GM12878 (cell line): Measurements from ENCODE around the gene ITGA8. TPM values are rescaled to one million over a fixed set of nuclear protein-coding genes. Genes with fewer than 3 reads are reported as not detected.
"Not testable (repeated sequence)": the region's sequence is repeated elsewhere in the genome, so short reads cannot be mapped to it uniquely, and the experiment has no call there.

Experiments used
- ATAC-seq: fragments of 200-7000 bp; cut with Tn5 transposase; 3 replicates; pipeline ENCODE4 v1.9.1; 2020; ENCODE audit warnings: mild to moderate bottlenecking, moderate library complexity
- BruUV-seq: library from RNA; stranded (reverse); fragments of 400-500 nt; replicated peaks from 2 replicates; lab custom pipeline; 2021; lab: Mats Ljungman, UMichigan
- CTCF ChIA-PET: fragments of 300-600 bp; sonication (Branson Sonifier 250); formaldehyde crosslinking; extraction: SDS; loops from one replicate; lab custom pipeline; 2021; ENCODE audit warnings: inconsistent platforms; lab: Yijun Ruan, JAX
- POLR2A ChIA-PET: fragments of 350-600 bp; formaldehyde crosslinking; extraction: SDS; loops from one replicate; lab custom pipeline; 2021; ENCODE audit warnings: inconsistent platforms; lab: Charles Lee
- RAD21 ChIA-PET: fragments of 300-600 bp; sonication (Branson Sonifier 250); formaldehyde crosslinking; loops from one replicate; lab custom pipeline; 2023; ENCODE audit warnings: antibody characterized with exemption; ENCODE audit not compliant: unreplicated experiment; lab: Charles Lee
- SMC1A ChIA-PET: fragments of 300-600 bp; sonication (Branson Sonifier 250); formaldehyde crosslinking; loops from one replicate; lab custom pipeline; 2023; ENCODE audit not compliant: unreplicated experiment, uncharacterized antibody; lab: Charles Lee
- DNase-seq: peaks from one replicate; pipeline ENCODE4 v3.0.0-alpha.2; 2011; ENCODE audit warnings: low read depth, low spot score
- FAIRE-seq: peaks from 3 replicates; lab custom pipeline; 2011; peaks lifted over from hg19 to GRCh38; lab: Jason Lieb, UNC
- H2AFZ ChIP-seq: 2 replicates; pipeline ENCODE4 v1.6.0; 2011; ENCODE audit warnings: low read depth, low read length, control low read depth; ENCODE audit not compliant: control insufficient read depth
- H3K27ac ChIP-seq: 2 replicates; pipeline ENCODE4 v1.5.1; 2011; ENCODE audit warnings: control low read depth; ENCODE audit not compliant: control insufficient read depth, insufficient read depth
- H3K27me3 ChIP-seq, 2 experiments: replicated peaks in 1 of 2; 2 replicates each; pipeline versions ENCODE4 v1.6.0 to v1.6.1; 2011; ENCODE audit warnings: low read length in 1 of 2; ENCODE audit not compliant: control insufficient read depth in 2 of 2, insufficient read depth in 2 of 2
- H3K36me3 ChIP-seq, 2 experiments: 2 replicates each; pipeline ENCODE4 v1.5.1; 2011; ENCODE audit warnings: low read length in 1 of 2; ENCODE audit not compliant: control insufficient read depth in 2 of 2, insufficient read depth in 2 of 2
- H3K4me1 ChIP-seq: 2 replicates; pipeline ENCODE4 v1.6.1; 2011; ENCODE audit warnings: mild to moderate bottlenecking, low read length, moderate library complexity, mixed read lengths; ENCODE audit not compliant: control insufficient read depth, insufficient read depth
- H3K4me2 ChIP-seq: 2 replicates; pipeline ENCODE4 v1.6.0; 2011; ENCODE audit warnings: control low read depth; ENCODE audit not compliant: control insufficient read depth, insufficient read depth
- H3K4me3 ChIP-seq: fragments of 200-600 bp; sonication (generic); 2 replicates; pipeline ENCODE4 v1.5.1; 2016
- H3K79me2 ChIP-seq: 2 replicates; pipeline ENCODE4 v1.6.0; 2011; ENCODE audit warnings: low read length; ENCODE audit not compliant: control insufficient read depth, insufficient read depth
- H3K9ac ChIP-seq: 2 replicates; pipeline ENCODE4 v1.8.0; 2011; ENCODE audit warnings: low read length, control low read depth, mixed read lengths; ENCODE audit not compliant: control insufficient read depth, insufficient read depth
- H3K9me3 ChIP-seq: replicated peaks from 3 replicates; pipeline ENCODE4 v1.5.1; 2011; ENCODE audit warnings: mild to moderate bottlenecking, low read length; ENCODE audit not compliant: control insufficient read depth, insufficient read depth
- H4K20me1 ChIP-seq: 2 replicates; pipeline ENCODE4 v1.6.0; 2011; ENCODE audit not compliant: control insufficient read depth, insufficient read depth
- ATF3 ChIP-seq: IDR thresholded peaks from 2 replicates; pipeline ENCODE4 v1.6.1; 2011; ENCODE audit warnings: low read depth, mild to moderate bottlenecking, low read length, moderate library complexity, borderline replicate concordance; ENCODE audit errors: extremely low read depth
- BACH1 ChIP-seq: fragments of 450-650 bp; IDR thresholded peaks from 2 replicates; pipeline ENCODE4 v1.6.1; 2017; ENCODE audit warnings: mild to moderate bottlenecking, borderline replicate concordance
- BRCA1 ChIP-seq: IDR thresholded peaks from 2 replicates; pipeline ENCODE4 v1.6.1; 2011; ENCODE audit warnings: low read depth, low read length, improper control_type of control experiment
- CTCF ChIP-seq, 3 experiments: IDR thresholded peaks in 2 of 3; conservative IDR thresholded peaks in 1 of 3; 2 replicates each; pipeline ENCODE4 v1.5.1; 2011; ENCODE audit warnings: low read depth in 3 of 3, low read length in 3 of 3, mild to moderate bottlenecking in 3 of 3, control low read depth in 2 of 3, moderate library complexity in 2 of 3, inconsistent platforms in 1 of 3, mixed read lengths in 1 of 3; ENCODE audit not compliant: control insufficient read depth in 2 of 3, insufficient read depth in 1 of 3; ENCODE audit errors: extremely low read depth in 1 of 3
- DPF2 ChIP-seq: fragments of 450-650 bp; IDR thresholded peaks from 2 replicates; pipeline ENCODE4 v1.6.1; 2017; ENCODE audit warnings: mild to moderate bottlenecking
- ELK1 ChIP-seq: IDR thresholded peaks from 2 replicates; pipeline ENCODE4 v1.6.1; 2012; ENCODE audit warnings: low read depth, low read length, improper control_type of control experiment
- EZH2 ChIP-seq: IDR thresholded peaks from 2 replicates; pipeline ENCODE4 v1.6.1; 2012; ENCODE audit warnings: low read depth, mild to moderate bottlenecking, control low read depth, inconsistent platforms, low read length, borderline replicate concordance; ENCODE audit not compliant: control insufficient read depth
- JUND ChIP-seq: IDR thresholded peaks from 2 replicates; pipeline ENCODE4 v1.6.1; 2012; ENCODE audit warnings: low read depth, mild to moderate bottlenecking, low read length, improper control_type of control experiment, moderate library complexity
- MYB ChIP-seq: fragments of 150-350 bp; IDR thresholded peaks from 2 replicates; pipeline ENCODE4 v1.6.1; 2014; ENCODE audit warnings: mild to moderate bottlenecking, low read depth, low read length, borderline replicate concordance
- NFXL1 ChIP-seq: fragments of 450-650 bp; IDR thresholded peaks from 2 replicates; pipeline ENCODE4 v1.6.1; 2017; ENCODE audit warnings: antibody characterized with exemption, mild to moderate bottlenecking, borderline replicate concordance
- POLR2A ChIP-seq: IDR thresholded peaks from 2 replicates; pipeline ENCODE4 v1.6.1; 2011; ENCODE audit warnings: low read depth, mild to moderate bottlenecking, low read length
- WGBS: methylation state at CpG from one replicate; pipeline ENCODE4 v1.1.6; 2016; ENCODE audit warnings: low lambda C conversion rate; ENCODE audit not compliant: insufficient replicate concordance, insufficient coverage; ENCODE audit errors: missing lambda C conversion rate; 5-methylcytosine and 5-hydroxymethylcytosine counted together
- in situ Hi-C: fragments of 300-500 bp; cut with MboI; formaldehyde crosslinking; loops from 9 replicates; pipeline ENCODE4 v1.14.3; 2018; ENCODE audit warnings: mixed read lengths
- intact Hi-C: fragments of 100-400 bp; cut with micrococcal nuclease; formaldehyde crosslinking; loops from one replicate; pipeline ENCODE4 v1.14.2; 2022; ENCODE audit not compliant: unreplicated experiment
- polyA plus RNA-seq, 11 experiments: library from polyadenylated mRNA; depleted of rRNA in 4 of 11; unstranded in 6 of 11; stranded (reverse) in 5 of 11; fragments of >200 nt; fragmentation: Nextera tagmentation in 4 of 11; fragmentation: Illumina TruSeq in 1 of 11; extraction: Ambion mirVana in 4 of 11; extraction: Trizol in 1 of 11; gene quantifications; 1 replicate in 1 of 11; 2 replicates in 10 of 11; pipeline versions ENCODE4 v1.2.1 to v1.2.3, GENCODE V29; 2011 to 2016; ENCODE audit warnings: inconsistent platforms in 2 of 11, missing spikeins in 2 of 11, low read depth in 1 of 11
- total RNA-seq, 4 experiments: library from RNA; depleted of rRNA in 3 of 4; stranded (reverse); fragments of >200 nt in 3 of 4; fragmentation: Illumina TruSeq in 1 of 4; extraction: Trizol in 1 of 4; gene quantifications; 2 replicates each; pipeline versions ENCODE4 v1.2.1 to v1.2.3, GENCODE V29; 2013 to 2021

ITGA8 gene
- total and polyA plus RNA-seq, 10 of the 15 experiments (the other 5 are each of a cell fraction or from before 2014, with no cell fraction given): 0.03 TPM; not detected in 9

GRCh38 chr10:15557168-15557567 lies 162.6 kb downstream of the ITGA8 start:
- H3K79me2 ChIP-seq, H4K20me1 ChIP-seq, in situ Hi-C loops, H3K27me3 ChIP-seq, H3K9me3 ChIP-seq, H3K36me3 ChIP-seq, DNase-seq, H3K4me3 ChIP-seq, H3K4me2 ChIP-seq, H2AFZ ChIP-seq, FAIRE-seq, H3K4me1 ChIP-seq, SMC1A ChIA-PET, intact Hi-C loops, H3K27ac ChIP-seq, H3K9ac ChIP-seq, ATAC-seq, BruUV-seq, CTCF ChIA-PET, RAD21 ChIA-PET: not testable (repeated sequence)
- 31% methylated on average over 3 of the region's 3 CpGs for WGBS
- POLR2A ChIA-PET: interaction anchor here (0.6 kb wide), 1 partner anchor 8 kb away, joined by 4 read pairs; no protein-coding TSS in a partner anchor

- Histone ChIP-seq H3K27me3 (no peaks in the 10 kb centered on the region), H3K27ac (no peak overlapping the region), H4K20me1 (no peaks in the 10 kb centered on the region), H3K79me2 (no peaks in the 10 kb centered on the region), H2AFZ (no peak overlapping the region), H3K9me3 (no peaks in the 10 kb centered on the region), H3K9ac (no peak overlapping the region), H3K36me3 (no peaks in the 10 kb centered on the region), H3K4me3 (no peak overlapping the region), H3K4me2 (no peak overlapping the region), H3K4me1 (no peaks in the 10 kb centered on the region)
- intact Hi-C loops: no loop called here
- BruUV-seq: no TSS peak
- CTCF ChIA-PET: no interaction called here
- FAIRE-seq (no peak), ATAC-seq (no peak), DNase-seq (no peak)
- TF ChIP-seq EZH2: no peak
- TF ChIP-seq DPF2: no peak
- TF ChIP-seq JUND: no peak
- TF ChIP-seq POLR2A: no peak
- TF ChIP-seq ELK1: no peak
- TF ChIP-seq ATF3: no peak
- TF ChIP-seq BRCA1: no peak
- no peak for TF ChIP-seq BACH1
- no peak for TF ChIP-seq NFXL1
- no peak for TF ChIP-seq CTCF (IDR thresholded peaks at IDR 0.05 in 2 of 3, conservative IDR thresholded peaks at IDR 0.05 in 1 of 3; ENCODE audit: control insufficient read depth in 2 of 3, extremely low read depth in 1 of 3, insufficient read depth in 1 of 3, low read depth in 3 of 3, low read length in 3 of 3)
- TF ChIP-seq MYB: no peak
- SMC1A ChIA-PET: no interaction called here
- WGBS: 0% methylated on average over 3 of the region's 3 CpGs
- POLR2A ChIA-PET: no interaction called here
- RAD21 ChIA-PET: no interaction called here
- in situ Hi-C loops: no loop called here
Observed at GRCh38 chr10:15550950-15551349, 168.8 kb downstream of the ITGA8 start.
